HG02623 (cell line): Measurements from ENCODE around the gene PLA2G12A.

Experiments
- ATAC-seq: cut with Tn5 transposase; IDR thresholded peaks from one replicate; pipeline ENCODE4 v1.9.1; 2021; ENCODE audit warnings: moderate library complexity; ENCODE audit not compliant: unreplicated experiment

The PLA2G12A gene

GRCh38 chr4:109729117-109729717 lies 653 bp downstream of the PLA2G12A start:
- no peak for ATAC-seq

DNA sequence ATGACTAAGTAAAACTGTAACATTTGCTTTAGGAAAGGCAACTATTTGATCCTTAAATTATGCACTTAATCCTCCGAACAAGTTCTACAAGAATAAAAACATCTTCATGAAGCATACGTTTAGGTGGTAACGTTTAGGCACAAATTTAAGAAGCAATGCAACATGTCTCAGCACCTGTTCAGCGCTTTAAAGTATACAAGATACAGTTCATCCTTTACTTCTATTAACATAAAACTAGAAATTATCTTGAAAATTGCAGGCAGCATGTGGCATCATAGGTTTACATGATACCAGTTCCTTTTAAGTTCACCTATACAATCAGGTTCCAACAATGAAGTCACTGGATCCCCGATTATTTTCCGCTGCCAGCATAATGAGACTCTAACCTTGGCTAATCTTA lies 1.5 kb downstream of the PLA2G12A start:
- ATAC-seq: no peak

DNA sequence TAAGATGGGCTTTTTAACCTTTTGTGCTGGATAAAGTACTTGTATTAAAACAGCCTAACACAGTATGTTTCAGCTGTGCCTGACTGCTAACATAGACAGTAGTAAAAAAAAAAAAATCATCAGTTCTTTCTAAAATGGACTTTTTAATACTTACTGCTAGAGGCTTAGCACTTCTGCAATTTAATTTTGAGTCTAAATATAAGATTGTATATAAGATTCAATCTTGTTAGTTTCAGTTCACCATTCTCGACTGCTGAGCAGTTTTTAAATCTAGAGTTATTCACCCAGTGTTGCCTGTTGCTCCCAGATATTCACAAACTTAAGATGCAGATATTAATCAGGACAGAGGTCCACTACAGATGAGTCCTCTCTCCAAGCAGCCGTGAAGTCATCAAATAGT lies 6.8 kb downstream of the PLA2G12A start:
- no peak for ATAC-seq

DNA sequence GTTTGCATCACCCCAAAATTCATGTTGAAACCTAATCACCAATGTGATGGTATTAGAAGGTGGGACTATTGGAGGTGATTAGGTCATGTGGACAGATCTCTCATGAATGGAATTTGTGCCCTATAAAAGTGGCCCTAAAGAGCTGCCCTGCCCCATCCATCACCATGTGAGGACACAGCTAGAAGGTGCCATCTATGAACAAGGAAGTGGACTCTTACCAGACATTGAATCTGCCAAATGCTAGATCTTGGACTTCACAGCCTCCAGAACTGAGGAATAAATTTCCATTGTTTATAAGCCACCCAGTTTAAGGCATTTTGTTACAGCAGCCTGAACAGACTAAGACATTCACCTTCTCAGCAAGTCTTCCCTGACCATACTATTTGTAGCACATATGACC lies 7.5 kb downstream of the PLA2G12A start:
- no peak for ATAC-seq

- ATAC-seq: no peak
Observed at GRCh38 chr4:109721033-109721432, 8.8 kb downstream of the PLA2G12A start.

GRCh38 chr4:109719604-109720003 lies 10.3 kb downstream of the PLA2G12A start:
- no peak for ATAC-seq

GRCh38 chr4:109718759-109719158 lies 11.1 kb downstream of the PLA2G12A start:
- ATAC-seq: no peak

DNA sequence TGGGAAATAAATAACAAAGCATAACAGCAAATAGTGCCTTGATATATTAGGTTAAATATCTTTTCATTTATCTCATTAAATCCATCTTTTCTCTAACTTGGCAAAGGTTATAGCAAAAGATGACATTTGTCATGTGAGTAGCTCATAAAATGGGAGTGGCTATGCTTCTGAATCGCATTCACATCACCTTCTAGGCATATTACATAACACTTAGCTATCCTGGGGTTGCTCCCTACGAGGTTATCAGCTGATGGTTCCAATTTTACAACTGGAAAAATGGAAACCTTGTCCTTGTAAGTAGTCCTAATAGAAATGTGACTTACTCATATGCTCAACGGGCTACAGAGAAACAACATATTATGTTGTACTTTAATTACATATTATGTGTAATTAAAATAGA lies 16.4 kb downstream of the PLA2G12A start:
- ATAC-seq: no peak

DNA sequence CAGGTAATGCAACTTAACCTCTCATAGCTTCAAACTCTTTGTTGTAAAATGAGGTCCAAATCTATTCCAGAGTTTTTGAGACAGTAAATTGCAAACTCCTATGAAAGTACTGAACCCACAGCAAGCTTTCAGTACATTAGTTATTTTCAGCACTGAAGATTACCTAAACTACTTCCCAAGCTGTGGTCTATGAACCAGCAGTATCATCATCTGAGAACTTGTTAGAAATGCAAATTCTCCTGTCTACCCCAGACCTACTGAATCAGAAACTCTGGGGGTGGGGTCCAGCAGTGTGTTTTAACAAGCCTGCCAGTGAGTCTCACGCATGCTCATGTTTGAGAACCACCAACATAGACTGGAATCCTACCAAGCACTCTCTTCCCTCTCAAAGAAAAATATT lies 20.9 kb downstream of the PLA2G12A start:
- peak; percentile 96 for ATAC-seq

- no peak for ATAC-seq
Observed at GRCh38 chr4:109708435-109708834, 21.4 kb downstream of the PLA2G12A start.

- no peak for ATAC-seq
Observed at GRCh38 chr4:109703664-109704361, 26.1 kb downstream of the PLA2G12A start.

- ATAC-seq: peak; percentile 67
Observed at GRCh38 chr4:109702950-109703663, 26.8 kb downstream of the PLA2G12A start, which contains the start of gene CASP6. Gene CASP6, minus strand, starts transcription at chr4:109703445. Its CDS starts 50 bp downstream, at chr4:109703395.

- ATAC-seq: no peak
Observed at GRCh38 chr4:109701566-109702410, 28.1 kb downstream of the PLA2G12A start.

DNA sequence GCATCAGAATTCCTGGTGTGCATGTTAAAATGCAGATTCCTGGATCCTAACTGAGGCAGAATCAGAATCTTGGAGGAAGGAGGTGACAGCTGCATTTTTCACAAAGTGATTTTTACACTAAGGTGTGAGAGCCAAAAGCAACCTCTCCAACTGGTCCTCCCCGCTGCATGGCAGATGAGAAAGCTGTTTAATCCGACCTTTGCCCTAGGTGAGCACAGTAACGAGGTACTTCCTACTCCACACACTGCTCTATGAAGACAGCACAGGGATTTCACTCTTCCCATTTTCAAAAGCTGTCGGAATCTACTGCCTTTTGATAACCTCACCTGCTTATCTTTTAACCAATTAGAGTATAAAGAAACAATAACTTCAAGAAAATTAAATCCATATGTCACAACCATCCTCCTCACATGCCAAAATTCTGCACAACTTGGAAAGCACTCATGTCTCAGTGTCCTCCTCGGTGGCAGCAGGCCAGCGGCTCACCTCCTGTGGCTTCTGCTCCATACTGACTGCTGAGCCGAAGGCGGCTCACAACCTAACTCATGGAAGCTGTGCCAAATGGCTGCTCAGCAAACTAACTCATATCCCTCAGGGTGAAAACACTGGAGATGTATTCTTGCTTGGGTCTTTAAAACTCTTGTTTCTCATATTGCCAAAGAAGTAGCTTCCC lies 30.2 kb downstream of the PLA2G12A start:
- no peak for ATAC-seq

- ATAC-seq: no peak
Observed at GRCh38 chr4:109698656-109699055, 31.2 kb downstream of the PLA2G12A start.

DNA sequence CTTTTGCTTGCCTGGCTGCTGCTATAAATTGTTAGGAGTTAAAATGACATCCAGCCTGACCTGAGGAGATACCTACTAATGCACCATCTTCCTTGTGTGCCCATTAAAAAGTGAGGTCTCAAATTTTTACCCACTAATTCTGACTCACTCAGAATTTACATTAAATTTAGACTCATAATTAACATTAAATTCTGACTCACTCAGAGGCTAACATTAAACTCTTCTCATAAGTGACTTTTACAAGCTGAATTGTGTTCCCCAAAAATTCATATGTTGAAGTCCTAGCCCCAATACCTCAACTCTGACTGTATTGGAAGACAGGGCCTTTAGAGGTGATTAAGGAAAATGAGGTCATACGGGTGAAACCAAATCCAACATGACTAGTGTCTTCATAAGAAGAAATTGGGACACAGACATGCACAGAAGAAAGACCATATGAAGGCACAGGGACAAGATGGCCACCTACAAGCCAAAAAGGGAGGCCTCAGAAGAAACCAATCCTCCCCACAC lies 38.4 kb downstream of the PLA2G12A start:
- ATAC-seq: no peak

DNA sequence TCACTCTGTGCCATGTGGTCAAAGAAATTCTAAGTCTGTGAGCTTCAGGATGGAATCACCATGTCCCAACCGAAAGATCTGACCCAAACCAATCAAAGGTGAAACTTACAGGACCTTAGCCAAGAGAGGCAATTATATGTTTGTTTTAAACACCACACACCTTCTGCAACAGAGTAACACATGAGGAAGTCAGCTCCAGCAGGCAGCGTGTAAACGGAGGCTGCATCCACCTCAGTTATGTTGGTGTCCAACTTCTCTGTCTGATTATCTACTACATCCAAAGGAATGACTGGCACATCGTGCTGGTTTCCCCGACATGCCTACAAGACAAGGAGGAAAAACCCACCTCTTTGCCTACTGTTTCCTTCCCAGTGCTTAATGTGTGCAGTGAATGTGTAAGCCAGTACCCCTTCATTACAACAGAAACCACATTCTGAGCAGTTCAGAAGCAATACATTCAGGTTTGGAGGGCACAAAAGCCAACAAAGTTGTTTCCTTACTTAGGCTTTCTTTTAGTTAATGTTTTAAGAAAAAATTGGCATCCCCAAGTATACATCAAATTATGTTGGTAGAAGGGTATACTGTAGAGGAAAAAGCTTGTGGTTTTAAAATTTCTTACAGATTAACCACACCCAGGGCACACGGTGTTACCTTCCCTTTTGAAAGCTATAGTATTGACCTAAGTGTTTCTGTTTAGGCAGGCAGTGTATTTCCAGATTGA lies 39.0 kb downstream of the PLA2G12A start:
- ATAC-seq: peak; percentile 90

DNA sequence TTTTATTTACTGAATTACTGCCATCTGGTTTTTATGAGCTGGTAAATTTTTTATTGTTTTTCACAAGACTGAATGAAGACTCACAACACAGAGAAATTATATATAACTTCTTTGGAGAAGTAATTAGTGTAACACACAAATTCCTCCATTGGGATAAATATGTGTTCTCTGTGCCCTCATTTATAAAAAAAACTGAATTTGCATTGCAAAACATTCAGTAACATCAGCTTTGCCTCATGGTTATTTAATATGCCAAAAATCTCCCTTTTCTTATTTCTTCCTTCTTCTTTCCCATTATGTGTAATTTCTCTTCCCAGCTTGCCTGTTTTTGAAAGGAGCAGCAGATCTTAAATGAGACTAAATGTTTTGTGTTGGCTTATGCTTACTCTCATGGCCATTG lies 45.1 kb downstream of the PLA2G12A start:
- ATAC-seq: no peak

DNA sequence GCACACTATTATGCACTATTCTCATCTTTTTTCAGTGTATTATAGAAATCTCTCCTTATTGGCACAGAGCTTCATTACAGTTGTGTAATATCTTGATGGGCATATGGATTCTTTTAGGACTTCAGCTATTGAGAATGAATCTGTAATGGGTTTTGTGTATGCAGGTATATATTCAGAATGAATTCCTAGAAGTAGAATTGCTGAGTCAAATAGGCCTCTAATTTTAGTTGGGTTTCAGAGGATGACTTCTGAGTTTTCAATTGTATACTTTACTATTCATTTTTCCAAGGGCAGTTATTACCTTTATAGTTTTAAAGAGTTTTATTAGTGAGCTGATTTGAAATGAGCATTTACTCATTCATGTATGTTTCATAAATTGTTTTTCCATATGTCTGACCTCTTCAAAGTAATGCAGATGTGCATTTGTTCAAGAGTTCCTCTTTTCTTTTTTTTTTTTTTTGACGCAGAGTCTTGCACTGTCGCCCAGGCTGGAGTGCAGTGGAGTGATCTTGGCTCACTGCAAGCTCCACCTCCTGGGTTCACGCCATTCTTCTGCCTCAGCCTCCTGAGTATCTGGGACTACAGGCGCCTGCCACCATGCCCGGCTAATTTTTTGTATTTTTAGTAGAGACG lies 46.1 kb downstream of the PLA2G12A start:
- no peak for ATAC-seq
